ENCODE results near the gene MYL7. TPM values are rescaled to one million over a fixed set of nuclear protein-coding genes. Genes with fewer than 3 reads are reported as not detected.

The MYL7 gene
- total RNA-seq (2014; rRNA removed; shearing (Covaris generic)) (2.4 TPM in 1 of 2 replicates, not detected in the other), polyA plus RNA-seq (2016; fragmentation: Nextera tagmentation; extraction: Ambion mirVana) (4.8 and 8.3 TPM in 2 replicates)
- long read RNA-seq, partial matches to known transcripts, result 0 of 1 reads
- long read RNA-seq, other reads (novel, unspliced or antisense), result 1 of 1 reads

- Mint-ChIP-seq H3K9me3 (no peaks in the 10 kb centered on the region), H3K36me3 (ENCODE audit: low read depth) (no peaks in the 10 kb centered on the region), H3K4me3 (no peak within 1 kb of the TSS), H3K4me1 (peaks cover 4% of the 10 kb centered on the region), H3K27ac (no peak within 1 kb of the TSS), H3K27me3 (ENCODE audit: insufficient read depth, low read depth, poor library complexity) (peaks cover 30% of the 10 kb centered on the region)
- H3K27me3 ChIP-seq (ENCODE audit: insufficient read depth), result peaks cover 25% of the 10 kb centered on the region
- H4K20me1 ChIP-seq (replicated peaks; ENCODE audit: insufficient read depth), result no peaks in the 10 kb centered on the region
- H3K4me1 ChIP-seq (ENCODE audit: insufficient read depth), result no peaks in the 10 kb centered on the region
- TF ChIP-seq ZNF331 (CRISPR knock-in tag; IDR thresholded peaks at IDR 0.05; ENCODE audit: low read depth) (no peak), ETS1 (IDR thresholded peaks at IDR 0.05) (no peak), CTCF (conservative IDR thresholded peaks at IDR 0.05; ENCODE audit: low read depth in 2 of 2) (no peak), ZNF462 (CRISPR knock-in tag; IDR thresholded peaks at IDR 0.05) (no peak), JUNB (IDR thresholded peaks at IDR 0.05; ENCODE audit: unreplicated experiment) (no peak), REST (IDR thresholded peaks at IDR 0.05; ENCODE audit: unreplicated experiment) (no peak), ZNF114 (CRISPR knock-in tag; IDR thresholded peaks at IDR 0.05) (no peak), STAT1 (IDR thresholded peaks at IDR 0.05; ENCODE audit: unreplicated experiment) (no peak), POLR2AphosphoS5 (IDR thresholded peaks at IDR 0.05; ENCODE audit: low read depth) (no peak), CREB1 (CRISPR knock-in tag; IDR thresholded peaks at IDR 0.05; ENCODE audit: low read depth) (no peak), EZH2phosphoT487 (IDR thresholded peaks at IDR 0.05; ENCODE audit: unreplicated experiment) (no peak), NANOG (IDR thresholded peaks at IDR 0.05; ENCODE audit: borderline replicate concordance) (no peak), EZH2 (IDR thresholded peaks at IDR 0.05; ENCODE audit: low read depth, unreplicated experiment) (no peak)
- H3K4me2 ChIP-seq, result no peak within 1 kb of the TSS
- no peaks in the 10 kb centered on the region for H3K79me2 ChIP-seq (replicated peaks; ENCODE audit: insufficient read depth)
- H3K4me3 ChIP-seq, result no peak within 1 kb of the TSS
- no peaks in the 10 kb centered on the region for H3F3A ChIP-seq (replicated peaks; ENCODE audit: low read depth)
- no peaks in the 10 kb centered on the region for H3K9me2 ChIP-seq (ENCODE audit: insufficient read depth)
- no peak for DNase-seq (ENCODE audit: low spot score)
- no peak for ATAC-seq
- H2AFZ ChIP-seq, result no peak within 1 kb of the TSS
- H3K36me3 ChIP-seq (ENCODE audit: insufficient read depth), result no peaks in the 10 kb centered on the region
- no peak within 1 kb of the TSS for H3K27ac ChIP-seq (ENCODE audit: low read depth)
Observed at GRCh38 chr7:44141221-44141850, at the start of gene MYL7. Gene MYL7 (minus strand): TSS chr7:44141332. CDS start chr7:44141305, 27 bp downstream.
